ENCODE measurements around the gene CELA2A. TPM values are rescaled to one million over a fixed set of nuclear protein-coding genes. Genes with fewer than 3 reads are reported as not detected.

CELA2A gene
- total and polyA plus RNA-seq, 4 donors, result 0.11 to 1.5 (median 0.20) TPM; not detected in 1

GRCh38 chr1:15442759-15443158 lies 13.8 kb upstream of the CELA2A start:
- Histone ChIP-seq H3K9ac (ENCODE audit: insufficient read depth in 1 of 2, low read length in 2 of 2) (no peak overlapping the region), H3K27me3 (ENCODE audit: control insufficient read depth in 3 of 3, insufficient read depth in 3 of 3, low read length in 2 of 3) (peaks cover 0 to 6% (median 0%) of the 10 kb centered on the region in 3 donors), H3K4me3 (no peak overlapping the region), H3K9me3 (ENCODE audit: control insufficient read depth in 4 of 4, insufficient read depth in 3 of 4, low read length in 3 of 4) (no peaks in the 10 kb centered on the region), H3K27ac (ENCODE audit: low read depth in 1 of 2, low read length in 1 of 2) (no peak overlapping the region), H3K36me3 (ENCODE audit: control insufficient read depth in 4 of 4, insufficient read depth in 4 of 4, low read length in 4 of 4) (no peaks in the 10 kb centered on the region), H3K4me1 (ENCODE audit: control insufficient read depth in 5 of 5, insufficient read depth in 5 of 5, low read length in 5 of 5) (peaks cover 0 to 10% (median 0%) of the 10 kb centered on the region in 5 donors)
- TF ChIP-seq, protein P1, sequence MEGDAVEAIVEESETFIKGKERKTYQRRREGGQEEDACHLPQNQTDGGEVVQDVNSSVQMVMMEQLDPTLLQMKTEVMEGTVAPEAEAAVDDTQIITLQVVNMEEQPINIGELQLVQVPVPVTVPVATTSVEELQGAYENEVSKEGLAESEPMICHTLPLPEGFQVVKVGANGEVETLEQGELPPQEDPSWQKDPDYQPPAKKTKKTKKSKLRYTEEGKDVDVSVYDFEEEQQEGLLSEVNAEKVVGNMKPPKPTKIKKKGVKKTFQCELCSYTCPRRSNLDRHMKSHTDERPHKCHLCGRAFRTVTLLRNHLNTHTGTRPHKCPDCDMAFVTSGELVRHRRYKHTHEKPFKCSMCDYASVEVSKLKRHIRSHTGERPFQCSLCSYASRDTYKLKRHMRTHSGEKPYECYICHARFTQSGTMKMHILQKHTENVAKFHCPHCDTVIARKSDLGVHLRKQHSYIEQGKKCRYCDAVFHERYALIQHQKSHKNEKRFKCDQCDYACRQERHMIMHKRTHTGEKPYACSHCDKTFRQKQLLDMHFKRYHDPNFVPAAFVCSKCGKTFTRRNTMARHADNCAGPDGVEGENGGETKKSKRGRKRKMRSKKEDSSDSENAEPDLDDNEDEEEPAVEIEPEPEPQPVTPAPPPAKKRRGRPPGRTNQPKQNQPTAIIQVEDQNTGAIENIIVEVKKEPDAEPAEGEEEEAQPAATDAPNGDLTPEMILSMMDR (IDR thresholded peaks at IDR 0.05; ENCODE audit: control extremely low read depth, extremely low read depth), result no peak
- DNase-seq (no peak), ATAC-seq (ENCODE audit: insufficient read depth, low FRiP score) (no peak)
- 86 to 91% methylated on average over 5 of the region's 5 CpGs for WGBS, 2 donors

GRCh38 chr1:15443281-15443680 lies 13.3 kb upstream of the CELA2A start:
- peaks cover 0 to 10% (median 0%) of the 10 kb centered on the region in 5 donors for H3K4me1 ChIP-seq (ENCODE audit: control insufficient read depth in 5 of 5, insufficient read depth in 5 of 5, low read length in 5 of 5)

GRCh38 chr1:15444468-15445389 lies 11.8 kb upstream of the CELA2A start:
- Histone ChIP-seq H3K9ac (ENCODE audit: insufficient read depth in 1 of 2, low read length in 2 of 2) (no peak overlapping the region), H3K9me3 (ENCODE audit: control insufficient read depth in 4 of 4, insufficient read depth in 3 of 4, low read length in 3 of 4) (peaks cover 0 to 1% (median 0%) of the 10 kb centered on the region in 4 donors), H3K4me3 (no peak overlapping the region), H3K4me1 (ENCODE audit: control insufficient read depth in 5 of 5, insufficient read depth in 5 of 5, low read length in 5 of 5) (peaks cover 0 to 10% (median 0%) of the 10 kb centered on the region in 5 donors), H3K36me3 (ENCODE audit: control insufficient read depth in 4 of 4, insufficient read depth in 4 of 4, low read length in 4 of 4) (no peaks in the 10 kb centered on the region), H3K27ac (ENCODE audit: low read depth in 1 of 2, low read length in 1 of 2) (no peak overlapping the region), H3K27me3 (ENCODE audit: control insufficient read depth in 3 of 3, insufficient read depth in 3 of 3, low read length in 2 of 3) (peaks cover 0 to 6% (median 0%) of the 10 kb centered on the region in 3 donors)
- DNase-seq (peak in 1 of 3 donors; percentile 28), ATAC-seq (ENCODE audit: insufficient read depth, low FRiP score) (no peak)
- TF ChIP-seq, protein P1 (IDR thresholded peaks at IDR 0.05; ENCODE audit: control extremely low read depth, extremely low read depth), result no peak
- 78 to 84% methylated on average over 17 of the region's 17 CpGs for WGBS, 2 donors

More at GRCh38 chr1:15443281-15443680, 13.3 kb upstream of the CELA2A start:
- H3K27me3 ChIP-seq (ENCODE audit: control insufficient read depth in 3 of 3, insufficient read depth in 3 of 3, low read length in 2 of 3), result peaks cover 0 to 6% (median 0%) of the 10 kb centered on the region in 3 donors
- H3K9me3 ChIP-seq (ENCODE audit: control insufficient read depth in 4 of 4, insufficient read depth in 3 of 4, low read length in 3 of 4), result no peaks in the 10 kb centered on the region
- no peak overlapping the region for H3K27ac ChIP-seq (ENCODE audit: low read depth in 1 of 2, low read length in 1 of 2)
- no peak for ATAC-seq (ENCODE audit: insufficient read depth, low FRiP score)
- H3K4me3 ChIP-seq, result no peak overlapping the region
- TF ChIP-seq, protein P1 (IDR thresholded peaks at IDR 0.05; ENCODE audit: control extremely low read depth, extremely low read depth), result no peak
- H3K36me3 ChIP-seq (ENCODE audit: control insufficient read depth in 4 of 4, insufficient read depth in 4 of 4, low read length in 4 of 4), result no peaks in the 10 kb centered on the region
- 57 to 78% methylated on average over 5 of the region's 5 CpGs for WGBS, 2 donors
- H3K9ac ChIP-seq (ENCODE audit: insufficient read depth in 1 of 2, low read length in 2 of 2), result no peak overlapping the region
- no peak for DNase-seq
